ENCODE results near the gene CD93. TPM values are rescaled to one million over a fixed set of nuclear protein-coding genes. Genes with fewer than 3 reads are reported as not detected.

Gene CD93
- total and polyA plus RNA-seq, 4 donors = 5.7 to 160 (median 65.7) TPM

DNA sequence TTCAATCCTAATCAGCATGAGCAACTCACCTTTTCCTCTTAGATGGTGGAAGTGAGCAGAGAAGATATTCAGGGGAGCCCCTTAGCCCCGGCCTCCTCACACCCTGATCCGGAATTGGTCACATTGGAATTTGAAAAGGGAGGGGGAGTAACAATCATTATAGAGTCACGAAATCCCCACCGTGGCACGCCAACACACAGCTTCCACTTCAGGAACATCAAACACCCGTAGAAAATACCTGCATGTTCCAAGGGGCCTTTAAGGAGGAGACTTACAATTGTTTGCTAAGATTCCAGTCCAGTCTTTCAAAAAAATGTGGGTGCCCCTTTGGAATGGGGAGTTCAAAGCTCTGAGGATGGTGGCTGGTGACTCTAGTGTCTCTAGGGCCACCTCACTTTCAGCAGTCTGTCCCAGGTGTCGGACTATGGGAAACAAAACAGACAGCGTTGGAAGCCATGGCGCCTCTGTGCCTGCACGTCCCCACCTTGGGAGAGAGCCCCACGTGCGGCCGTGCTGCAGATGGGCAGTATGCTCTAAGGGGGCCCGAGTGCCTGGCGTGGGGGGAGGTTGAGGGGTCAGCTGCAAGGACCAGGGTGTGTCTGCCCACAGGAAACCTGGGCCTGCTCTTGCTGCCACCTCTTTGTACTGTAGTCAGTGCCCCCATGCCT, 2.4 kb downstream of the CD93 start:
- H3K4me1 ChIP-seq (ENCODE audit: control insufficient read depth in 1 of 2, insufficient read depth in 2 of 2, low read length in 2 of 2) = peaks cover 0 to 2% of the 10 kb centered on the region in 2 donors
- ATAC-seq (ENCODE audit: low FRiP score) (no peak), DNase-seq (no peak)
- no peaks in the 10 kb centered on the region for H3K27me3 ChIP-seq (ENCODE audit: control insufficient read depth in 1 of 2, insufficient read depth in 2 of 2, low read length in 1 of 2)
- H3K36me3 ChIP-seq (ENCODE audit: control insufficient read depth in 1 of 2, insufficient read depth in 2 of 2, low read length in 1 of 2) = no peaks in the 10 kb centered on the region
- H3K4me3 ChIP-seq (ENCODE audit: low read length in 2 of 2) = no peak overlapping the region
- no peak overlapping the region for H3K27ac ChIP-seq (ENCODE audit: low read depth in 1 of 2, low read length in 2 of 2)
- WGBS, 2 donors = 82 to 90% methylated on average over 15 of the region's 15 CpGs
- H3K9me3 ChIP-seq (ENCODE audit: control insufficient read depth, low read length) = no peaks in the 10 kb centered on the region
- intact Hi-C loops (cut with DNase I) = no loop called here

DNA sequence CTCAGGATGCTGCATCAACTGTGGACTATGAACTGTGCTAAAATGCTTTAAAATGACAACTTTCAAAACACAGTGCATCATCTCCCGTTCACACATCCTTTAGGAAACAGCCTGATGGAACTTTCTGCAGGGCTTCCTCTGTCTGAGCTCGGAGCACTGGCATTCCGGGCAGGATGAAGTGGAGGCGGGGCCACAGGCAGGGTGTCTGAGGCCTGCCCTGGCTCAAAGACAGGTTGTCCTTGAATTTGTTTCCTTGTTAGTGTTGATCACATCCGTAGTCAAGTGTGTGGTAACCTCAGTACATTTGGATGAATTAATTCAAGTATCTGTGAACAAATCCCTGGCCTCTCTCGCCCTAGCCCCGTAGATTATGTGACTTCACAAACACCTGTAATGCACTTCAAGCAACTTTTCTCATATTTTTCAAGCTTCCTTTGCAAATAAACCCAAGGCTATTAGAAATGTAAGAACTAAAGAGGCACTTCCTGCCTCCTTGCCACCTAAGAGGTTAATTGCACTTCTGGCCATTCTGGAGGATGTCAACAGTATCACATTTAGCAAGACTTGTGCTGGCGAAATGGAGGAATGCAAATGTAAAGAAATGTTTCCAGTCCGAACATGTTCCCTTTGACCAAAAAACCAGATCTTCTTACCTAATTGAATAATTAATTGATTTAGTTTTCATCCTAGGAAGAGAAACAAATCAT, 3.1 kb downstream of the CD93 start:
- DNase-seq = peak in 1 of 2 donors; percentile 68
- WGBS, 2 donors = 43 to 47% methylated on average over 9 of the region's 9 CpGs
- intact Hi-C loops (cut with DNase I) = no loop called here
- no peak overlapping the region for H3K4me3 ChIP-seq (ENCODE audit: low read length in 2 of 2)
- ATAC-seq (ENCODE audit: low FRiP score) = no peak
- no peaks in the 10 kb centered on the region for H3K9me3 ChIP-seq (ENCODE audit: control insufficient read depth, low read length)
- no peaks in the 10 kb centered on the region for H3K36me3 ChIP-seq (ENCODE audit: control insufficient read depth in 1 of 2, insufficient read depth in 2 of 2, low read length in 1 of 2)
- no peaks in the 10 kb centered on the region for H3K27me3 ChIP-seq (ENCODE audit: control insufficient read depth in 1 of 2, insufficient read depth in 2 of 2, low read length in 1 of 2)
- no peak overlapping the region for H3K27ac ChIP-seq (ENCODE audit: low read depth in 1 of 2, low read length in 2 of 2)
- H3K4me1 ChIP-seq (ENCODE audit: control insufficient read depth in 1 of 2, insufficient read depth in 2 of 2, low read length in 2 of 2) = peaks cover 0 to 2% of the 10 kb centered on the region in 2 donors

- Histone ChIP-seq H3K4me1 (ENCODE audit: control insufficient read depth in 1 of 2, insufficient read depth in 2 of 2, low read length in 2 of 2) (peaks cover 0 to 2% of the 10 kb centered on the region in 2 donors), H3K27me3 (ENCODE audit: control insufficient read depth in 1 of 2, insufficient read depth in 2 of 2, low read length in 1 of 2) (no peaks in the 10 kb centered on the region), H3K36me3 (ENCODE audit: control insufficient read depth in 1 of 2, insufficient read depth in 2 of 2, low read length in 1 of 2) (no peaks in the 10 kb centered on the region), H3K4me3 (ENCODE audit: low read length in 2 of 2) (no peak overlapping the region), H3K27ac (ENCODE audit: low read depth in 1 of 2, low read length in 2 of 2) (no peak overlapping the region), H3K9me3 (ENCODE audit: control insufficient read depth, low read length) (no peaks in the 10 kb centered on the region)
- ATAC-seq (ENCODE audit: low FRiP score) (no peak), DNase-seq (no peak)
- intact Hi-C loops (cut with DNase I) = no loop called here
- 92 to 93% methylated on average over 9 of the region's 9 CpGs for WGBS, 2 donors
Observed at GRCh38 chr20:23081263-23081819, 4.8 kb downstream of the CD93 start.

GRCh38 chr20:23080521-23080920, 5.6 kb downstream of the CD93 start:
- no peak for DNase-seq
- 95 to 98% methylated on average over 10 of the region's 10 CpGs for WGBS, 2 donors
- H3K27me3 ChIP-seq (ENCODE audit: control insufficient read depth in 1 of 2, insufficient read depth in 2 of 2, low read length in 1 of 2) = no peaks in the 10 kb centered on the region
- H3K4me1 ChIP-seq (ENCODE audit: control insufficient read depth in 1 of 2, insufficient read depth in 2 of 2, low read length in 2 of 2) = no peaks in the 10 kb centered on the region
- H3K9me3 ChIP-seq (ENCODE audit: control insufficient read depth, low read length) = no peaks in the 10 kb centered on the region
- no peak overlapping the region for H3K27ac ChIP-seq (ENCODE audit: low read depth in 1 of 2, low read length in 2 of 2)
- intact Hi-C loops (cut with DNase I) = no loop called here
- no peak for ATAC-seq (ENCODE audit: low FRiP score)
- no peak overlapping the region for H3K4me3 ChIP-seq (ENCODE audit: low read length in 2 of 2)
- no peaks in the 10 kb centered on the region for H3K36me3 ChIP-seq (ENCODE audit: control insufficient read depth in 1 of 2, insufficient read depth in 2 of 2, low read length in 1 of 2)

DNA sequence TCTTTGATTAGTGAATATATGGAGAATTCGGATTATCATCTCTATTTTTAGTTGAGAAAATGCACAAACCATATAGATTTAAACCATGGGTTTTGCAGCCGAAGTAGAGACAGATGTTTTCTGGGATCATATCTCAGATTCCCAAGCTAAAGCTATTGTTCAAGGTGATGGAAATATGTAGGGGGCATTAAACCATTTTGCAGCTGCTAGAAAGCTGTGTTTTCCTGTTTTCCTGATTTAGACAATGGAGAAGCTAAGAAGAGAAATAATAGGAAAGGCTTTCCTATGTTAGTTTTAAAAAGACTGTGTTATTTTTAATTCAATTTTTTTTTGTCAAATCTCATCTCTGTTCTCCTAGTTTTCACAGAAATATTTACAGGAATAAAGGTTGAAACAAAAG, 6.2 kb downstream of the CD93 start:
- Histone ChIP-seq H3K9me3 (ENCODE audit: control insufficient read depth, low read length) (no peaks in the 10 kb centered on the region), H3K4me3 (ENCODE audit: low read length in 2 of 2) (no peak overlapping the region), H3K4me1 (ENCODE audit: control insufficient read depth in 1 of 2, insufficient read depth in 2 of 2, low read length in 2 of 2) (no peaks in the 10 kb centered on the region), H3K27ac (ENCODE audit: low read depth in 1 of 2, low read length in 2 of 2) (no peak overlapping the region), H3K27me3 (ENCODE audit: control insufficient read depth in 1 of 2, insufficient read depth in 2 of 2, low read length in 1 of 2) (no peaks in the 10 kb centered on the region), H3K36me3 (ENCODE audit: control insufficient read depth in 1 of 2, insufficient read depth in 2 of 2, low read length in 1 of 2) (no peaks in the 10 kb centered on the region)
- DNase-seq = no peak
- ATAC-seq (ENCODE audit: low FRiP score) = no peak
- 22 to 39% methylated on average over 2 of the region's 2 CpGs for WGBS, 2 donors
- intact Hi-C loops (cut with DNase I) = no loop called here

GRCh38 chr20:23079016-23079351, 7.1 kb downstream of the CD93 start:
- WGBS, 2 donors = 88 to 91% methylated on average over 6 of the region's 6 CpGs
- H3K36me3 ChIP-seq (ENCODE audit: control insufficient read depth in 1 of 2, insufficient read depth in 2 of 2, low read length in 1 of 2) = no peaks in the 10 kb centered on the region
- intact Hi-C loops (cut with DNase I) = no loop called here
- H3K9me3 ChIP-seq (ENCODE audit: control insufficient read depth, low read length) = no peaks in the 10 kb centered on the region
- ATAC-seq (ENCODE audit: low FRiP score) (no peak), DNase-seq (no peak)
- no peak overlapping the region for H3K4me3 ChIP-seq (ENCODE audit: low read length in 2 of 2)
- no peaks in the 10 kb centered on the region for H3K4me1 ChIP-seq (ENCODE audit: control insufficient read depth in 1 of 2, insufficient read depth in 2 of 2, low read length in 2 of 2)
- no peaks in the 10 kb centered on the region for H3K27me3 ChIP-seq (ENCODE audit: control insufficient read depth in 1 of 2, insufficient read depth in 2 of 2, low read length in 1 of 2)
- H3K27ac ChIP-seq (ENCODE audit: low read depth in 1 of 2, low read length in 2 of 2) = no peak overlapping the region

DNA sequence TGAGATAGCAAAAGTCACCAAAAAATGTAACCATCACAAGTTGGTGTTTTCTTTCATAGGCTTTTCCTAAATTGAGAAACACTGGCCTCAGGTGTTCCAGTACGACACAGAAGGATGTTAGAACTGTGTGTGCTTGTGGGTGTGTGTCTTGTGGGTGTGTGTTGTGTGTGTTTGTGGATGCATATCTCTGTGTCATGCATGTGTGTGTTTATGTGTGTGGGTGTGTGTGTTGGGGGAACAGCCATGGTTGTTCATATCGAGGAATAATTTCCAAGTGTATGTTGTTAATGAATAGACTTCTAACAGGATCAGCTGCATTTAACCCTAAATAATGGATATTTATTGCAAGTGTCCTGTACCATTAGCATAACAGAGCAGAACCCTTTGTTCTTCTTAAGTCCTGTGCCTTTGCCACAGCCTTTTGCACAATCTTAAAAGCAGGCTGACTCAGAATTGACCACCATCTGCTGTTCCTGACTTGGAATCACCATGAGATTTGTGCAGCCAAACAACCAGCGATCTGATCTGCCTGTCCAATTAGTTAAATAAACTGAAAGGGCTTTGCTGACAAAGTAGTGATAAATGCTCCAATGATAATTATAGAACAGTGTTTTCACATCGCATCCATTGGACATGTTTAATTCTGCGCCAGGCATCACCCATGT, 7.6 kb downstream of the CD93 start:
- Histone ChIP-seq H3K27ac (ENCODE audit: low read depth in 1 of 2, low read length in 2 of 2) (no peak overlapping the region), H3K27me3 (ENCODE audit: control insufficient read depth in 1 of 2, insufficient read depth in 2 of 2, low read length in 1 of 2) (no peaks in the 10 kb centered on the region), H3K36me3 (ENCODE audit: control insufficient read depth in 1 of 2, insufficient read depth in 2 of 2, low read length in 1 of 2) (no peaks in the 10 kb centered on the region), H3K9me3 (ENCODE audit: control insufficient read depth, low read length) (no peaks in the 10 kb centered on the region), H3K4me1 (ENCODE audit: control insufficient read depth in 1 of 2, insufficient read depth in 2 of 2, low read length in 2 of 2) (no peaks in the 10 kb centered on the region), H3K4me3 (ENCODE audit: low read length in 2 of 2) (no peak overlapping the region)
- intact Hi-C loops (cut with DNase I) = no loop called here
- WGBS, 2 donors = 83 to 86% methylated on average over 5 of the region's 5 CpGs
- DNase-seq (no peak), ATAC-seq (ENCODE audit: low FRiP score) (no peak)

DNA sequence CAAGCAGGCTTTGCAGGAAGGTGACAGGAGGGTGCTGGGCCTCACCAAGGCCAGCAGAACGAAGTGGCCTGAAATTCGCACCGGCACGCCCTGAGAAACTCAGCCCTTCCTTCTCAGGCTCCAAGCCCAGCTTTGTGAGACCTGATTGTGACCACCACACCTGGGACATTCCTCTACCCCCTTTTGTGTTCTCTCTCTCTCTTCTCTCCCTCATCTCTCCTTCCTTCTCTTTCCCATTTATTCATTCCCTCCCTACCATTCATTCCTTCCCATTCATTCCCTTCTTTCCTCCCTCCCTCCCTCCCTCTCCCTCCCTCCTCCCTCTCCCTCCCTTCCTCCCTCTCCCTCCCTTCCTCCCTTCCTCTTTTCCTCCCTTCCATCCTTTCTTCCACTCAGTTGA, 8.8 kb downstream of the CD93 start:
- ATAC-seq (ENCODE audit: low FRiP score) (no peak), DNase-seq (no peak)
- no peaks in the 10 kb centered on the region for H3K4me1 ChIP-seq (ENCODE audit: control insufficient read depth in 1 of 2, insufficient read depth in 2 of 2, low read length in 2 of 2)
- H3K36me3 ChIP-seq (ENCODE audit: control insufficient read depth in 1 of 2, insufficient read depth in 2 of 2, low read length in 1 of 2) = no peaks in the 10 kb centered on the region
- no peak overlapping the region for H3K27ac ChIP-seq (ENCODE audit: low read depth in 1 of 2, low read length in 2 of 2)
- WGBS, 2 donors = 93 to 97% methylated on average over 3 to 4 of the region's 4 CpGs
- intact Hi-C loops (cut with DNase I) = no loop called here
- H3K9me3 ChIP-seq (ENCODE audit: control insufficient read depth, low read length) = no peaks in the 10 kb centered on the region
- H3K27me3 ChIP-seq (ENCODE audit: control insufficient read depth in 1 of 2, insufficient read depth in 2 of 2, low read length in 1 of 2) = no peaks in the 10 kb centered on the region
- H3K4me3 ChIP-seq (ENCODE audit: low read length in 2 of 2) = no peak overlapping the region
